Choroid plexus epithelial cell (primary cell): ENCODE measurements around the gene ZNF169.
"Not testable (repeated sequence)": the region's sequence is repeated elsewhere in the genome, so short reads cannot be mapped to it uniquely, and the experiment has no call there.

ENCODE experiments used
- DNase-seq: peaks from one replicate; pipeline ENCODE4 v3.0.0-alpha.2; 2010; ENCODE audit warnings: low read depth
- H3K4me3 ChIP-seq: 2 replicates; pipeline ENCODE4 v1.5.1; 2011; ENCODE audit warnings: low read depth, mild to moderate bottlenecking, control low read depth, low read length, moderate library complexity
- TF ChIP-seq, protein P1 (sequence below): conservative IDR thresholded peaks from 2 replicates; pipeline ENCODE4 v1.5.1; 2011; ENCODE audit warnings: low read depth, mild to moderate bottlenecking, control low read depth, inconsistent platforms, low read length, moderate library complexity

ZNF169 gene

DNA sequence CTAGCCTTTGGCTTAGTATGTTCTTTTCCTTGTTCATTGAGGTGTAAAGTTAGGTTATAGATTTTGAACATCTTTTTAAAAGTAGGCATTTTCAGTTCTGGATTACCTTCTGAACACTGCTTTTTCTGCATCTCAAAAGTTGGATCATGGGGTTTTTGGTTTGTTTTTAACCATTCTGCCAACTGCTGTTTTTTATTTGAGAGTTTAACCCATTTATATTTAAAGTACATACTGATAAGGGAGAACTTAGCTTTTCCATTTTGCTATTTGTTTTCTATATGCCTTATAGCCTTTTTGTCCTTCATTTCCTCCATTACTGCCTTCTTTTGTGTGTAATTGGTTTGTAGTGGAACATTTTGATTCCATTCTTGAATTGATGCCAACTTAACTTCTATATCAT, 30.5 kb upstream of the ZNF169 start:
- TF ChIP-seq, protein P1, sequence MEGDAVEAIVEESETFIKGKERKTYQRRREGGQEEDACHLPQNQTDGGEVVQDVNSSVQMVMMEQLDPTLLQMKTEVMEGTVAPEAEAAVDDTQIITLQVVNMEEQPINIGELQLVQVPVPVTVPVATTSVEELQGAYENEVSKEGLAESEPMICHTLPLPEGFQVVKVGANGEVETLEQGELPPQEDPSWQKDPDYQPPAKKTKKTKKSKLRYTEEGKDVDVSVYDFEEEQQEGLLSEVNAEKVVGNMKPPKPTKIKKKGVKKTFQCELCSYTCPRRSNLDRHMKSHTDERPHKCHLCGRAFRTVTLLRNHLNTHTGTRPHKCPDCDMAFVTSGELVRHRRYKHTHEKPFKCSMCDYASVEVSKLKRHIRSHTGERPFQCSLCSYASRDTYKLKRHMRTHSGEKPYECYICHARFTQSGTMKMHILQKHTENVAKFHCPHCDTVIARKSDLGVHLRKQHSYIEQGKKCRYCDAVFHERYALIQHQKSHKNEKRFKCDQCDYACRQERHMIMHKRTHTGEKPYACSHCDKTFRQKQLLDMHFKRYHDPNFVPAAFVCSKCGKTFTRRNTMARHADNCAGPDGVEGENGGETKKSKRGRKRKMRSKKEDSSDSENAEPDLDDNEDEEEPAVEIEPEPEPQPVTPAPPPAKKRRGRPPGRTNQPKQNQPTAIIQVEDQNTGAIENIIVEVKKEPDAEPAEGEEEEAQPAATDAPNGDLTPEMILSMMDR, result no peak
- H3K4me3 ChIP-seq, result no peak overlapping the region
- DNase-seq, result no peak

DNA sequence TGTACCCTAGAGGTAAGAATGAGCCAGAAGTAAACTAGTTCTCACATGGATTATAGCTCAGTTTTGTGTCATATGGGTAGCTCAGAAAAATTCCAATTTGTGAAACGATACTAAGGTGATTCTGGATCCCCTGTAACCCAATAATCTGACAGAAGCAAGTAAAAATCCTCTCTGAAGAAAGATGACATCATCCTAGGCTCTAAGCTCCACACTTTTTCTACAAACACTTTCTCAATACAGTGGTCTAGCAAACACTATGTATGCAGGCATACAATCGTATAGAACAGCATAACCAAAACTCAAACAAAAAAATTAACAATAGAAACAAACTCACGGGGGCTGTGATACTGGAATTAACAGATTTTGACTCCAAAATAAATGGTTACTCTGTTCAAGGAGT, 26.7 kb upstream of the ZNF169 start:
- no peak overlapping the region for H3K4me3 ChIP-seq
- no peak for DNase-seq
- TF ChIP-seq, protein P1, result no peak

DNA sequence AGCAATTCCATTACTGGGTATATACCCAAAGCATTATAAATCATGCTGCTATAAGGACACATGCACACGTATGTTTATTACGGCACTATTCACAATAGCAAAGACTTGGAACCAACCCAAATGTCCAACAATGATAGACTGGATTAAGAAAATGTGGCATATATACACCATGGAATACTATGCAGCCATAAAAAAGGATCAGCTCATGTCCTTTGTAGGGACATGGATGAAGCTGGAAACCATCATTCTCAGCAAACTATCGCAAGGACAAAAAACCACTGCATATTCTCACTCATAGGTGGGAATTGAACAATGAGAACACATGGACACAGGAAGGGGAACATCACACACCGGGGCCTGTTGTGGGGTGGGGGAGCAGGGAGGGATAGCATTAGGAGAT, 18.0 kb upstream of the ZNF169 start:
- not testable (repeated sequence) for H3K4me3 ChIP-seq, DNase-seq

- TF ChIP-seq, protein P1, result no peak
- H3K4me3 ChIP-seq, result no peak overlapping the region
- DNase-seq, result no peak
Measured at GRCh38 chr9:94245651-94246050, 13.4 kb upstream of the ZNF169 start.

DNA sequence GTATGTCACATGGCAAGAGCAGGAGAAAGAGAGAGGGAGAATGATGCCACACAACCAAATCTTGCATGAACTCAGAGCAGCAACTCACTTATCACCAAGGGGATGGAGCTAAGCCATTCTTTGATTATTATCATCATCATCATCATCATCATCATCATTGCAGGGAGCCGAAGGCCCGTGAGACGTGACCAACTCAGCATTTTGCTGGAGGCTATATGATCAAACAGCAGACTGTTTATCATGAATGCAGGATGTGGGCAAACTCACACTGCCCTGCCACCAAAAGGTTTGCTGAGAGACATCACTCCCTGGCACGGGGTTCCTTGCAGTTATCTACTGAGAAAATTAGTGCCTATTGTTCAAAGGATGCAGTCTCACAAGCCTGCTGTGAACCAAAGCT, 8.6 kb upstream of the ZNF169 start:
- no peak overlapping the region for H3K4me3 ChIP-seq
- TF ChIP-seq, protein P1, result no peak
- DNase-seq, result no peak

GRCh38 chr9:94256007-94256406, 3.1 kb upstream of the ZNF169 start:
- H3K4me3 ChIP-seq, result no peak overlapping the region
- no peak for DNase-seq
- TF ChIP-seq, protein P1, result no peak

GRCh38 chr9:94265626-94266402, 6.7 kb downstream of the ZNF169 start:
- DNase-seq, H3K4me3 ChIP-seq: not testable (repeated sequence)

GRCh38 chr9:94269264-94269663, 10.2 kb downstream of the ZNF169 start:
- TF ChIP-seq, protein P1, result no peak
- no peak overlapping the region for H3K4me3 ChIP-seq
- no peak for DNase-seq
